HEK293 (cell line): ENCODE measurements around the gene RHBDF2.

Experiments
- CTCF ChIA-PET: fragments of 350-600 bp; formaldehyde crosslinking; extraction: SDS; loops from one replicate; lab custom pipeline; 2021; ENCODE audit warnings: antibody characterized with exemption; lab: Yijun Ruan, JAX
- POLR2A ChIA-PET: fragments of 300-600 bp; formaldehyde crosslinking; extraction: SDS; loops from one replicate; lab custom pipeline; 2020; ENCODE audit warnings: antibody characterized with exemption, inconsistent platforms; lab: Yijun Ruan, JAX
- H3K27ac ChIP-seq: fragments of 200-500 bp; sonication (Bioruptor generic); 2 replicates; pipeline ENCODE4 v1.5.1; 2014; ENCODE audit warnings: low read depth, low read length, control low read depth, inconsistent platforms; ENCODE audit errors: extremely low read depth
- H3K36me3 ChIP-seq, 2 experiments: fragments of 200-500 bp in 1 of 2; sonication (Bioruptor generic) in 1 of 2; 1 replicate in 1 of 2; 2 replicates in 1 of 2; pipeline ENCODE4 v1.5.1; 2014 to 2017; ENCODE audit warnings: inconsistent platforms in 2 of 2, low read length in 2 of 2; ENCODE audit not compliant: control insufficient read depth in 2 of 2, insufficient read depth in 1 of 2
- H3K4me1 ChIP-seq: fragments of 200-500 bp; sonication (Bioruptor generic); 2 replicates; pipeline ENCODE4 v1.5.1; 2014; ENCODE audit warnings: mild to moderate bottlenecking, low read length, inconsistent platforms; ENCODE audit not compliant: control insufficient read depth, insufficient read depth
- H3K4me3 ChIP-seq: 2 replicates; pipeline ENCODE4 v1.5.1; 2011; ENCODE audit warnings: low read depth, mild to moderate bottlenecking, control low read depth, low read length, moderate library complexity
- H3K9me3 ChIP-seq: fragments of 200-500 bp; sonication (Bioruptor generic); 2 replicates; pipeline ENCODE4 v1.5.1; 2014; ENCODE audit warnings: low read depth, low read length, inconsistent platforms; ENCODE audit not compliant: control insufficient read depth, insufficient read depth
- GLI2 ChIP-seq: fragments of 450-650 bp; formaldehyde crosslinking; IDR thresholded peaks from 2 replicates; pipeline ENCODE4; 2017; ENCODE audit warnings: missing biosample characterization, missing genetic modification characterization, low read depth, borderline replicate concordance
- GLI4 ChIP-seq: fragments of 450-650 bp; formaldehyde crosslinking; IDR thresholded peaks from 2 replicates; pipeline ENCODE4 v1.5.1; 2016; ENCODE audit warnings: missing biosample characterization, missing genetic modification characterization
- HIC1 ChIP-seq: fragments of 450-650 bp; formaldehyde crosslinking; IDR thresholded peaks from 2 replicates; pipeline ENCODE4 v1.5.1; 2016; ENCODE audit warnings: missing biosample characterization, missing genetic modification characterization
- IKZF3 ChIP-seq: fragments of 450-650 bp; IDR thresholded peaks from 2 replicates; pipeline ENCODE4 v1.5.0; 2018; ENCODE audit warnings: missing biosample characterization, mild to moderate bottlenecking, missing genetic modification characterization, moderate library complexity
- KLF8 ChIP-seq: fragments of 450-650 bp; formaldehyde crosslinking; IDR thresholded peaks from 2 replicates; pipeline ENCODE4 v1.5.1; 2016; ENCODE audit warnings: missing biosample characterization, missing genetic modification characterization
- MZF1 ChIP-seq: fragments of 450-650 bp; formaldehyde crosslinking; IDR thresholded peaks from 2 replicates; pipeline ENCODE4 v1.5.1; 2017; ENCODE audit warnings: missing biosample characterization, missing genetic modification characterization, borderline replicate concordance
- PATZ1 ChIP-seq: fragments of 450-650 bp; formaldehyde crosslinking; IDR thresholded peaks from 2 replicates; pipeline ENCODE4 v1.5.1; 2016; ENCODE audit warnings: missing biosample characterization, missing genetic modification characterization
- PRDM1 ChIP-seq: fragments of 450-650 bp; formaldehyde crosslinking; IDR thresholded peaks from 2 replicates; pipeline ENCODE4; 2016; ENCODE audit warnings: missing biosample characterization, missing genetic modification characterization
- PRDM6 ChIP-seq: fragments of 450-650 bp; formaldehyde crosslinking; IDR thresholded peaks from 2 replicates; pipeline ENCODE4 v1.5.1; 2017; ENCODE audit warnings: missing biosample characterization, missing genetic modification characterization
- SP7 ChIP-seq: fragments of 450-650 bp; formaldehyde crosslinking; IDR thresholded peaks from 2 replicates; pipeline ENCODE4 v1.5.1; 2016; ENCODE audit warnings: missing biosample characterization, missing genetic modification characterization
- ZNF157 ChIP-seq: fragments of 450-650 bp; formaldehyde crosslinking; IDR thresholded peaks from 2 replicates; pipeline ENCODE4 v1.5.1; 2016; ENCODE audit warnings: missing biosample characterization, missing genetic modification characterization
- ZNF169 ChIP-seq: fragments of 450-650 bp; formaldehyde crosslinking; IDR thresholded peaks from 2 replicates; pipeline ENCODE4 v1.5.1; 2016; ENCODE audit warnings: missing biosample characterization, missing genetic modification characterization
- ZNF311 ChIP-seq: fragments of 450-650 bp; formaldehyde crosslinking; IDR thresholded peaks from 2 replicates; pipeline ENCODE4 v1.5.1; 2017; ENCODE audit warnings: missing biosample characterization, missing genetic modification characterization, borderline replicate concordance
- ZNF324 ChIP-seq: fragments of 450-650 bp; formaldehyde crosslinking; IDR thresholded peaks from 2 replicates; pipeline ENCODE4 v1.5.1; 2016; ENCODE audit warnings: missing biosample characterization, missing genetic modification characterization
- ZNF391 ChIP-seq: fragments of 450-650 bp; formaldehyde crosslinking; IDR thresholded peaks from 2 replicates; pipeline ENCODE4 v1.5.1; 2016; ENCODE audit warnings: low read depth, missing biosample characterization, missing genetic modification characterization, borderline replicate concordance
- ZNF510 ChIP-seq: fragments of 450-650 bp; formaldehyde crosslinking; IDR thresholded peaks from 2 replicates; pipeline ENCODE4 v1.5.1; 2018; ENCODE audit warnings: mild to moderate bottlenecking, missing genetic modification characterization, missing biosample characterization; ENCODE audit not compliant: insufficient replicate concordance
- ZNF518A ChIP-seq: fragments of 450-650 bp; formaldehyde crosslinking; conservative IDR thresholded peaks from 2 replicates; pipeline ENCODE4 v1.5.1; 2016; ENCODE audit warnings: low read depth, missing biosample characterization, missing genetic modification characterization
- ZNF558 ChIP-seq: fragments of 450-650 bp; formaldehyde crosslinking; IDR thresholded peaks from 2 replicates; pipeline ENCODE4 v1.5.1; 2016; ENCODE audit warnings: missing biosample characterization, missing genetic modification characterization
- ZNF776 ChIP-seq: fragments of 450-650 bp; formaldehyde crosslinking; IDR thresholded peaks from 2 replicates; pipeline ENCODE4 v1.5.0; 2017; ENCODE audit warnings: missing biosample characterization, missing genetic modification characterization, borderline replicate concordance
- ZNF843 ChIP-seq: fragments of 450-650 bp; formaldehyde crosslinking; IDR thresholded peaks from 2 replicates; pipeline ENCODE4 v1.5.1; 2016; ENCODE audit warnings: missing biosample characterization, missing genetic modification characterization

The RHBDF2 gene

GRCh38 chr17:76541739-76542454, 40.7 kb upstream of the RHBDF2 start:
- peak overlapping the region; percentile 26; the same call in 1 of the 2 replicates for H3K27ac ChIP-seq
- H3K4me3 ChIP-seq = no peak overlapping the region
- TF ChIP-seq MZF1 (tag by site-specific recombination) (no peak), ZNF391 (tag by site-specific recombination) (no peak), ZNF324 (tag by site-specific recombination) (no peak), PRDM1 (tag by site-specific recombination) (no peak), ZNF169 (no peak), ZNF776 (tag by site-specific recombination) (no peak), ZNF558 (tag by site-specific recombination) (no peak)
- peaks cover 15% of the 10 kb centered on the region for H3K4me1 ChIP-seq
- ChIA-PET CTCF (interaction anchor here (0.7 kb wide), 1 partner anchor 83 kb away, joined by 3 read pairs; no protein-coding TSS in a partner anchor), POLR2A (interaction anchor here (0.6 to 1.4 kb wide), 2 partner anchors 9 to 13 kb away, joined by 3 read pairs; no protein-coding TSS in a partner anchor)
- peaks cover 0 to 7% of the 10 kb centered on the region in 2 experiments; a peak in 1 of 3 replicates for H3K36me3 ChIP-seq
- no peaks in the 10 kb centered on the region for H3K9me3 ChIP-seq

DNA sequence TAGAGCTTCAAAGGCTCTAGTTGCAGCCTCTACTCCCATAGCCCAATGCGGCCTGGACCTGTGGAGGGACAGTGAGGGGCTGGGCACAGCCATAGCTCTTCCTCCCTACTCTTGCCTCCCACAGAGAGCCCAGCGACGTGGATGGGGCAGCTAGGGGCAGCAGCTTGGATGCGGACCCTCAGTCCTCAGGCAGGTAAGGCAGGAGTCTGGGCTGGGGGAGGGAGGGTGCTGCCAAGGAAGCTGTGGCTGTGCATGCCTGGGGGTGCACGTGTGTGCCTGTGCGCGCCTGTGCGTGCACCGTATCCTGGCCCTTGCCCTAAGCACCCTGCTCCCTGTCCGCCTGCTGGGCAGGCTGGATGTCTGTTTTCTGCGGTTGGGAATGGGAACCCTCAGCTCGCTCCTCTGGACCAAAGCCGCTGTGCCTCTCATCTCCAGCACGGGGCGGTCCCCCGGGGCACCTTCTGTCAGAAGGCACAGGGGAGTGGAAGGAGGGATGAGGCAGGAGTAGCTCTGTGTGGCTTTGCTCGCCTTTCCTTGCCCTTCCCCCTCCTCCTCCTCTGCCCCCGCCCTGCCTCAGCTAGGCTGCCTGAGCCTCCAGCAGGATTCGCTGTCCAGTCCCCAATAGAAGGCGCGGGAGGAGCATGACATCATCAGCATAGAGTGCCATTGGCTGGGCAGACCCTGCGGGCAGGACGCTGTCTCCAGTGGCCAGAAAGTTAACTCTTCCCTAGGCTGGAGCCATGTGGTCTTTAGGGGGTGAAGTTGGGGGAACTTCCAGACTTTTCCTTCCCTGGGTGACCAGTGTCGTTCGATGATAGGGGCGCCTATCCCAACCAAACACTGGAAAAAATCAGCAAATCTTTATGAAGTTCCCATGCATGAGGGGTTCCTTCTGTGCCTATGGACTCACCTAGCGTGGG, 39.4 kb upstream of the RHBDF2 start:
- H3K36me3 ChIP-seq = peaks cover 0 to 3% of the 10 kb centered on the region in 2 experiments; a peak in 1 of 3 replicates
- peak overlapping the region; percentile 12 for H3K4me3 ChIP-seq
- CTCF ChIA-PET = interaction anchor here (0.6 to 2.9 kb wide), 11 partner anchors 11 to 174 kb away, joined by 3 to 37 read pairs (median 4); no protein-coding TSS in a partner anchor
- H3K9me3 ChIP-seq = no peaks in the 10 kb centered on the region
- H3K4me1 ChIP-seq = peaks cover 8% of the 10 kb centered on the region
- H3K27ac ChIP-seq = peak overlapping the region; percentile 63
- POLR2A ChIA-PET = interaction anchor here (0.8 to 1.5 kb wide), 12 partner anchors 10 to 187 kb away, joined by 3 to 15 read pairs (median 4); partner anchors contain the start of genes PRPSAP1 and ST6GALNAC2
- peak; percentile 70 for TF ChIP-seq SP7 (tag by site-specific recombination)
- peak; percentile 56 for TF ChIP-seq IKZF3 (tag by site-specific recombination)
- peak; percentile 80 for TF ChIP-seq PATZ1 (tag by site-specific recombination)
- peak; percentile 40; the same call in 1 of the 2 replicates for TF ChIP-seq ZNF843
- TF ChIP-seq ZNF510 (tag by site-specific recombination) = no peak
- no peak for TF ChIP-seq GLI4 (tag by site-specific recombination)
- no peak for TF ChIP-seq PRDM6
- TF ChIP-seq HIC1 (tag by site-specific recombination) = peak; percentile 62
- TF ChIP-seq KLF8 = 0 out of 2 replicates have a peak, but pooled peaks have one; percentile 52
- no peak for TF ChIP-seq GLI2 (tag by site-specific recombination)
- no peak for TF ChIP-seq ZNF157 (tag by site-specific recombination)
- no peak for TF ChIP-seq ZNF311 (tag by site-specific recombination)
- peak; percentile 66 for TF ChIP-seq PRDM1 (tag by site-specific recombination)
- TF ChIP-seq ZNF518A (tag by site-specific recombination) = peak; percentile 34; the same call in 1 of the 2 replicates
